GM23248 (cell line): Measurements from ENCODE around the gene CCZ1.
"Not testable (repeated sequence)": the region's sequence is repeated elsewhere in the genome, so short reads cannot be mapped to it uniquely, and the experiment has no call there.

ENCODE experiments used
- EZH2 ChIP-seq: fragments of 200-600 bp; sonication (generic); IDR thresholded peaks from 2 replicates; pipeline ENCODE4 v1.6.1; 2018; ENCODE audit warnings: antibody characterized with exemption, mild to moderate bottlenecking; ENCODE audit not compliant: insufficient read depth, poor library complexity, severe bottlenecking
- EZH2phosphoT487 ChIP-seq: fragments of 200-600 bp; sonication (generic); IDR thresholded peaks from 2 replicates; pipeline ENCODE4 v1.6.1; 2018; ENCODE audit warnings: antibody characterized with exemption, moderate library complexity, mild to moderate bottlenecking, low read depth; ENCODE audit not compliant: insufficient read depth

DNA sequence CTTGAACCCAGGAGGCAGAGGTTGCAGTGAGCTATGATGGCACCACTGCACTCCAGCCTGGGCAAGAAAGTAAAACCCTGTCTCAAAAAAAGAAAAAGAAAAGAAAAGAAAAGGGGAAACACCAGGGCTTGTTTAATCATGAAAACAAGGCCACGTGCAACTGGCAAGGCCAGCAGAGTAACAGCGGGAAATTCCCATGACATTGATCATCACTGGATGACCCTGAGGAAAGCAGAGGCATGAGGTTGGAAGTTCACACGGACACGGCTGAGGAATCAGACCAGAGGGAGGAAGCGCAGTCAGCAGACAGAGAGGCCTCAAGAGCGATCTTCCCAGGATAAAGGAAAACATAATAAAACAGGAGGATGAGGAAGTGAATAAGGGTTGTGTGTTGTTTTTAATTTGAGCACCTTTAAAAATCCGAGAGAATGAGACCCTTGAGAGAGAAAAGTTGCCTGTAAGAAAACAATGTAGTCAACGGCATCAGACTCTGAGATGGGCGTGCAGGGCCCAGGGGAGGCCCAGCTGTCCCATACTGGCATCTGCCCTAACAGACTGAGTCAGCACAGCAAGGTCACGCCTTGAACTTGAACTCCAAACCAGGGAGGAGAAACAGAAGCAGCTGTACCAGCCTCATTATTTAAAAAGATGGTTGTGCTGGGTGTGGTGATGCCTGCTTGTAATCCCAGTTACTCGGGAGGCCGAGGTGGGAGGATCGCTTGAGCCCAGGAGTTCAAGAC is 33.5 kb downstream of the CCZ1 start:
- TF ChIP-seq EZH2, EZH2phosphoT487: not testable (repeated sequence)
